Measurements from ENCODE around the gene OR5K3. TPM values are rescaled to one million over a fixed set of nuclear protein-coding genes. Genes with fewer than 3 reads are reported as not detected.

Gene OR5K3
- total RNA-seq, 1 donor from 2014 or later, result not detected

GRCh38 chr3:98406034-98406433 is 15.6 kb downstream of the OR5K3 start:
- DNase-seq (no peak), ATAC-seq (no peak)
- intact Hi-C loops (cut with micrococcal nuclease), result no loop called here

- no peak for ATAC-seq
- no peak for DNase-seq
- intact Hi-C loops (cut with micrococcal nuclease), result no loop called here
Measured at GRCh38 chr3:98432575-98432974, 42.1 kb downstream of the OR5K3 start.

GRCh38 chr3:98433764-98434163 is 43.3 kb downstream of the OR5K3 start:
- DNase-seq (no peak), ATAC-seq (no peak)
- intact Hi-C loops (cut with micrococcal nuclease), result no loop called here

GRCh38 chr3:98434412-98434811 is 43.9 kb downstream of the OR5K3 start:
- intact Hi-C loops (cut with micrococcal nuclease), result no loop called here
- DNase-seq (no peak), ATAC-seq (no peak)

GRCh38 chr3:98440283-98440682 is 49.8 kb downstream of the OR5K3 start:
- DNase-seq, result no peak
- intact Hi-C loops (cut with micrococcal nuclease), result no loop called here
- no peak for ATAC-seq

Other genes with a start within 250 kb of the OR5K3 start
- not detected for gene OR5H14, start 243.2 kb upstream of the OR5K3 start, total RNA-seq
- not detected for gene OR5H15, start 224.0 kb upstream of the OR5K3 start, total RNA-seq
- not detected for gene OR5H6, start 126.4 kb upstream of the OR5K3 start, total RNA-seq
- not detected for gene OR5H2, start 108.2 kb upstream of the OR5K3 start, total RNA-seq
- not detected for gene OR5K4, start 36.8 kb upstream of the OR5K3 start, total RNA-seq
- gene OR5K1, start 72.5 kb downstream of the OR5K3 start, total RNA-seq, result not detected
- not detected for gene OR5K2, start 107.0 kb downstream of the OR5K3 start, total RNA-seq
- 75.6 TPM for gene CLDND1, start 132.2 kb downstream of the OR5K3 start, total RNA-seq
- not detected for gene GPR15, start 141.3 kb downstream of the OR5K3 start, total RNA-seq
- 12.1 TPM for gene CPOX, start 202.9 kb downstream of the OR5K3 start, total RNA-seq